Measurements from ENCODE around the gene SMAD2. TPM values are rescaled to one million over a fixed set of nuclear protein-coding genes. Genes with fewer than 3 reads are reported as not detected.

The SMAD2 gene
- total RNA-seq, 1 experiment from 2014 or later = 121 TPM

GRCh38 chr18:47881042-47881441, 49.4 kb downstream of the SMAD2 start:
- Histone ChIP-seq H3K27ac (ENCODE audit: insufficient read length, low read depth, low read length) (no peak overlapping the region), H2BK15ac (ENCODE audit: low read depth, low read length) (no peak overlapping the region), H3K9me3 (ENCODE audit: control insufficient read depth, low read depth, low read length) (no peaks in the 10 kb centered on the region), H2BK12ac (ENCODE audit: insufficient read length, low read depth, low read length) (no peak overlapping the region), H3K23ac (ENCODE audit: insufficient read length, low read depth, low read length) (no peak overlapping the region), H3K23me2 (ENCODE audit: insufficient read length, low read depth, low read length, poor library complexity, severe bottlenecking) (no peaks in the 10 kb centered on the region), H3K79me1 (ENCODE audit: insufficient read depth, low read depth, low read length, poor library complexity, severe bottlenecking) (peaks cover 3% of the 10 kb centered on the region), H2BK5ac (ENCODE audit: insufficient read length, low read length) (no peak overlapping the region), H4K5ac (ENCODE audit: insufficient read length, low read depth, low read length) (no peak overlapping the region), H4K91ac (ENCODE audit: insufficient read length, low read depth, low read length) (no peak overlapping the region), H3K79me2 (ENCODE audit: insufficient read depth, low read length) (peaks cover 3% of the 10 kb centered on the region; the same call in 1 of the 2 replicates), H3K18ac (ENCODE audit: insufficient read length, low read depth, low read length) (no peak overlapping the region), H3K4ac (ENCODE audit: low read depth, low read length) (no peak overlapping the region), H3K4me2 (ENCODE audit: insufficient read depth, insufficient read length, low read length) (no peak overlapping the region), H4K8ac (replicated peaks; ENCODE audit: insufficient read length, low read depth, low read length) (no peak overlapping the region), H2AFZ (ENCODE audit: low read length) (no peak overlapping the region), H3K14ac (ENCODE audit: insufficient read depth, low read length) (no peak overlapping the region), H3K9ac (ENCODE audit: extremely low read depth, insufficient read length, low read length) (no peak overlapping the region), H2AK5ac (ENCODE audit: insufficient read length, low read length) (no peak overlapping the region), H2BK20ac (ENCODE audit: low read depth, low read length, poor library complexity, severe bottlenecking) (no peak overlapping the region), H3K56ac (ENCODE audit: insufficient read length, low read depth, low read length) (no peak overlapping the region), H2BK120ac (ENCODE audit: low read depth, low read length, poor library complexity, severe bottlenecking) (no peak overlapping the region), H3K4me1 (ENCODE audit: insufficient read depth, low read length) (no peaks in the 10 kb centered on the region), H3T11ph (ENCODE audit: low read length) (no peak overlapping the region), H3K27me3 (ENCODE audit: insufficient read depth, low read length) (no peaks in the 10 kb centered on the region), H4K20me1 (ENCODE audit: control insufficient read depth, insufficient read depth, insufficient read length) (no peaks in the 10 kb centered on the region)
- TF ChIP-seq CTCF (conservative IDR thresholded peaks at IDR 0.05) = no peak
- Mint-ChIP-seq H3K36me3 (ENCODE audit: insufficient read depth in 1 of 3, low read depth in 3 of 3) (peaks cover 9 to 37% (median 27%) of the 10 kb centered on the region in 3 experiments; a peak in 5 of 7 replicates), H3K9me3 (no peaks in the 10 kb centered on the region), H3K27ac (peak overlapping the region in 1 of 3 experiments; percentile 26; a peak in 1 of 7 replicates), H3K27me3 (ENCODE audit: low read depth) (no peaks in the 10 kb centered on the region), H3K4me3 (no peak overlapping the region), H3K4me1 (no peaks in the 10 kb centered on the region; a peak in 1 of 4 replicates)
- WGBS (ENCODE audit: extremely low coverage, insufficient read length, low lambda C conversion rate) = no CpG with 5 or more reads among the region's 3 CpGs
- DNase-seq = no peak

Measured in H9 (cell line).